Measurements from ENCODE around the gene MORN3. TPM values are rescaled to one million over a fixed set of nuclear protein-coding genes. Genes with fewer than 3 reads are reported as not detected.

Gene MORN3
- total and polyA plus RNA-seq, 2 of the 8 experiments (the other 6 are each of a cell fraction or from before 2014, with no cell fraction given): 0.39 to 0.93 TPM

- FAIRE-seq (no peak), DNase-seq (ENCODE audit: low read depth in 1 of 2, low spot score in 2 of 2) (no peak)
- Histone ChIP-seq H4K20me1 (replicated peaks in 1 of 2; ENCODE audit: control insufficient read depth in 1 of 2, insufficient read depth in 2 of 2, low read length in 2 of 2) (no peaks in the 10 kb centered on the region), H3K56ac (replicated peaks; ENCODE audit: insufficient read length, low read depth, low read length) (no peak overlapping the region), H4K8ac (ENCODE audit: extremely low read depth, insufficient read depth, low read length) (no peak overlapping the region), H2BK5ac (ENCODE audit: low read depth, low read length) (no peak overlapping the region), H2BK15ac (ENCODE audit: low read length) (no peak overlapping the region), H3K9ac (replicated peaks in 1 of 4; ENCODE audit: extremely low read depth in 1 of 4, low read depth in 3 of 4, low read length in 3 of 4) (no peak overlapping the region), H2BK12ac (ENCODE audit: low read depth, low read length) (no peak overlapping the region), H3K36me3 (ENCODE audit: control insufficient read depth in 2 of 4, insufficient read depth in 4 of 4, low read length in 3 of 4) (no peaks in the 10 kb centered on the region), H3K4me1 (replicated peaks in 1 of 4; ENCODE audit: control insufficient read depth in 3 of 4, insufficient read depth in 4 of 4, low read length in 3 of 4) (no peaks in the 10 kb centered on the region), H3K79me2 (ENCODE audit: control insufficient read depth in 1 of 2, insufficient read depth in 2 of 2, low read length in 2 of 2) (no peaks in the 10 kb centered on the region), H4K91ac (replicated peaks; ENCODE audit: insufficient read length, low read length) (no peak overlapping the region), H2BK120ac (replicated peaks; ENCODE audit: low read depth, low read length) (no peak overlapping the region), H3K79me1 (ENCODE audit: low read depth, low read length) (no peaks in the 10 kb centered on the region), H2BK20ac (ENCODE audit: low read length) (no peak overlapping the region), H3K27me3 (replicated peaks in 1 of 4; ENCODE audit: control insufficient read depth in 3 of 4, extremely low read depth in 1 of 4, insufficient read depth in 3 of 4, low read length in 3 of 4) (no peaks in the 10 kb centered on the region), H3K23ac (ENCODE audit: insufficient read length) (no peak overlapping the region), H3K23me2 (ENCODE audit: low read depth, low read length) (no peaks in the 10 kb centered on the region; the same call in 1 of the 2 replicates), H4K5ac (ENCODE audit: insufficient read length, low read depth, low read length) (no peak overlapping the region), H3K18ac (ENCODE audit: extremely low read depth, low read length) (no peak overlapping the region), H3K4me3 (ENCODE audit: extremely low read depth in 1 of 4, insufficient read depth in 2 of 4, low read depth in 3 of 4, low read length in 4 of 4) (no peak overlapping the region), H2AK5ac (ENCODE audit: low read depth, low read length) (no peak overlapping the region), H3K27ac (ENCODE audit: low read depth, low read length) (no peak overlapping the region), H3K4ac (replicated peaks; ENCODE audit: insufficient read length, low read depth, low read length) (no peak overlapping the region), H3K9me3 (ENCODE audit: insufficient read depth in 2 of 2, low read depth in 1 of 2, low read length in 1 of 2) (no peaks in the 10 kb centered on the region), H3K4me2 (ENCODE audit: insufficient read depth in 1 of 2, low read depth in 2 of 2, low read length in 2 of 2) (no peak overlapping the region), H2AFZ (ENCODE audit: low read length) (no peak overlapping the region), H3K14ac (ENCODE audit: insufficient read length) (no peak overlapping the region)
- CTCF ChIA-PET (ENCODE audit: partially characterized antibody): interaction anchor here (1.5 kb wide), 1 partner anchor 19 kb away, joined by 6 read pairs; no protein-coding TSS in a partner anchor
- TF ChIP-seq YY1 (IDR thresholded peaks at IDR 0.05; ENCODE audit: low read depth, low read length): no peak
- TF ChIP-seq ATF2 (IDR thresholded peaks at IDR 0.05; ENCODE audit: low read length): no peak
- no peak for TF ChIP-seq ASH2L (IDR thresholded peaks at IDR 0.05; ENCODE audit: low read length)
- TF ChIP-seq TCF12 (IDR thresholded peaks at IDR 0.05; ENCODE audit: low read depth, low read length): no peak
- POLR2A ChIA-PET (ENCODE audit: partially characterized antibody): interaction anchor here (0.7 kb wide), 1 partner anchor 330 kb away, joined by 3 read pairs; no protein-coding TSS in a partner anchor
These were observed 36.1 kb upstream of the MORN3 start for GRCh38 chr12:121705514-121705913.

Data from H1 (cell line).